Stimulated activated CD8-positive, alpha-beta memory T cell treated with anti-CD3 and anti-CD28 coated beads, Interleukin-4, amount 100 ng/mL, for 1 hour (primary cell): Measurements from ENCODE around the gene GPHN.
"Not testable (repeated sequence)": the region's sequence is repeated elsewhere in the genome, so short reads cannot be mapped to it uniquely, and the experiment has no call there.

Experiments used
- DNase-seq, 2 donors: peaks; one replicate each; pipeline ENCODE4 v3.0.0-alpha.2; 2020; ENCODE audit warnings: low read depth in 2 of 2, low spot score in 1 of 2

The GPHN gene

DNA sequence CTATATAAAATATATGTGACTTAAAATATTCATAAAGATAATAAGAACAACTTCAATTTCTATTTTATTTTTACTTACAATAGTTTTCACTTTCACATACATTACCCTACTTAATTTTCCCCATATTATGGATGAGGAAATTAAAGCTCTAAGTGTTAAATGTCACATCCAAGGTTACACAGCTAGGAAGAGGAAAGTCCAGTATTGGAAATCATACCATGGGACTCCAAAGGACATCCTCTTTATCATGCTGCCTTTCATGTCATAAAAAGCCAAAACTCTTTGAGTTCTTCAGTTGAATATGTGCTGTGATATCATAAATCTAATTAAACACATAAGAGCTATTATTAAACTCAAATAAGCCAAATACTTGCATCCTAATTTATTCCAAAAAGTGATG, 508.9 kb downstream of the GPHN start:
- no peak for DNase-seq

DNA sequence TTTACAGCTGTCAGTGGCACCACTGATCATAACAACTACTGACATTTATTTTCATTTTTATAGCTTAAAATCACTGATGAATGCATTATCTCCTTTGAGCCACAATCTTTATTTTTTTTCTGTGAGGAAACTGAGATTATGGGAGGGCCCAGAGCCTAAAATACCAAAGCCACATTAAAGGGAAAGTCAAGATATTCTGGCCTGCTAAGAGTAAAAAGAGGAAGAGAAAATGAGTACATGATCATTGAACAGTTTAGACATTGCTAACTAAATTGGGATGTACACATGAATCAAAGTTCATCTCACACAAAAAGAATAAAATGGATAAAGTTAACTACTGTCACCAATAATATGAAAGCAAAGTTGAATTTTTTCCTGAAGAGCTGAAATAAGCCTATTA, 510.8 kb downstream of the GPHN start:
- DNase-seq, result no peak

DNA sequence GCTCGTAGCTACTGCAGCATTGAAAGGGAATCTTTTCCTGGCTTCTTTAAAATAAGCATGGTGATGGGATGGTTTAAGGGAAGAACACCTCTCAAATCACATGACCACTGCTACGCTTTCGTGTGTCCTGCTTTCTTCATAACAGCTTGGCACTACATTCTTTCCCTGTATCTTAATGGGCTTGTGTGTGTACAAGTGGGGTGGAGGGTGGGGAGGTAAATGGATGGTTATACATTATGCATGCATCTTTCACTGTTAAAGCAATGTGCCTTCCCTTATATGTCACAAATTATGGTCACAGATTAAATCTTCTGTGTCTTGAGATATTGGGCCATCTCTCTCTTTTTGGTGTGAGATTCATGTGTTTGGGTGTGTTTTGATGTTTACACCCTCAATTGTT, 511.8 kb downstream of the GPHN start:
- DNase-seq, result no peak

DNA sequence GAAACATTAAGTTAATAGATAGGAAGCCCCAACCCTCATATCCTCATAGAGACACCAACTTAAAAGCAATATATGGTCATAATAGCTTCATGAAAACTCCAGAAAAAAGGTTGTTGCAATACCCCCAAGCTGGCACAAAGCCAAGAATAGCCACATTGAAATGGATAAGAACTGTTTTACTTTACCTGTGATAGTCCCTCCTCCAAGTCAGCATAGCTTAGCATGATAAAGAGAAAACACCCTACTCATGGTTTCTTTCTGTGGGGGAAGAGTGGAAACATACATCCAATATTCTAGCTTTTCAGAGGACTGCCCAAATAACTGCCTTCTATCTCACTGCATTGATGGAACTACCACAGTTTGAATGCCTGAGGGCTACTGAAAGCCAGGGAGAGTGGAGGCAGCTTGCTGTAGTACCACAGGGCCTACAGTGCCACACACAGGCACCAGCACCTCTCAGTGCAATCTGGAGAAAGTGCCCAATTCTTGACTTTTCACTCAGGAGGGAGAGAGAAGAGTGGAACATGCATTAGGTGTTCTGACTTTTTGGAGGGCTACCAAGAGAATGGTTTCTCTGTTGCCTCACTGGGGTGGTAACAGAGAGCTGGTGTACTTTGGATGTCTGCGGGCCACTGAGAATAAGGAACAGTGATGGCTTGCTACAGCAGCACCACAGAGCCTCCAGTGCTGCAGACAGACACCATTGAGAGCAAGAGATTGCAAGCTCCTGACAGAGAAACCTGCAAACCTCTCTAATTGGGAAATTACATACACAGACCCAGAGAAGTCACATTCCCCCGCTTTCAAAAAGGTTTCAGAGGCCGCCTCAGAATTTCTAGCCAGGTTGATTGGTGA, 524.2 kb downstream of the GPHN start:
- DNase-seq, result no peak

DNA sequence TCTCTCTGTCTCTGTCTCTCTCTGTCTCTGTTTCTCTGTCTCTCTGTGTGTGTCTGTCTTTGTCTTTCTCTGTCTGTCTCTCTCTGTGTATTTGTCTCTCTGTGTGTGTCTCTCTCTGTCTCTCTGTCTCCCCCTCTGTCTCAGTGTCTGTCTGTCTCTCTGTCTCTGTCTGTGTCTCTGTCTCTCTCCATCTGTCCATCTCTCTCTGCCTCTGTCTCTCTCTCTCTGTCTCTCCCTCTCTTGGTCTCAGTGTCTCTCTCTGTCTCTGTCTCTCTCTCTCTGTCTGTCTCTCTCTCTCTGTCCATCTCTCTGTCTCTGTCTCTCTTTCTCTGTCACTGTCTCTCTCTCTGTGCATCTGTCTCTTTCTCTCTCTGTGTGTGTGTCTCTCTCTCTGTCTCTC, 537.5 kb downstream of the GPHN start:
- DNase-seq, result no peak

DNA sequence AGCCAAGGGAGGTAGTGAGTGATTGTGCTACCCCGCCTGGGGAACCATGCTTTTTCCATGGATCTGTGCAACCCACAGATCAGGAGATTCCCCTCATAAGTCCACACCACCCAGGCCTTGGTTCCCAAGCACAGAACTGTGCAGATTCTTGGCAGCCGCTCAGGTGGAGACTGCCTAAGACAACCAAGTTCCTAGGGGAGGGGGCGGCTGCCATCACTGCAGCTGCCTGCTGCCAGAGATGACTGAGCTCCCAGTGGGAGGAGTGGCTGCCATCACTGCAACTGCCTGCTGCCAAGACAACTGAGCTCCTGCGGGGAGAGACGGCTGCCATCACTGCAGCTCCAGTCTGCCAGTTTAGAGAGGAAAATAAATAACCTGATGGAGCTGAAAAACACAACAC, 542.9 kb downstream of the GPHN start:
- DNase-seq, result no peak

DNA sequence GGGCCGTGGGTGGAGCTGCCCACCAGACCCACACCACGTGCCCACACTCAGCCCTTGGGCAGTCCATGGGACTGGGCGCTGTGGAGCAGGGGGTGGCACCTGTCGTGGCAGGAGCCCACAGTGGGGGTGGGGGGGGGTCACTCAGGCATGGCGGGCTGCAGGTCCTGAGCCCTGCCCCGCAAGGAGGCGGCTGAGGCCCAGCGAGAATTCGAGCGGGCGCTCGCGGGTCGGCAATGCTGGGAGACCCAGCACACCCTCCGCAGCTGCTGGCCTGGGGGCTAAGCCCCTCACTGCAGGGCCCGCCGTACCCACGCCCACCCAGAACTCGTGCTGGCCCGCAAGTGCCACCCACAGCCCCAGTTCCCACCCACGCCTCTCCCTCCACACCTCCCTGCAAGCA, 548.7 kb downstream of the GPHN start:
- DNase-seq, result no peak

DNA sequence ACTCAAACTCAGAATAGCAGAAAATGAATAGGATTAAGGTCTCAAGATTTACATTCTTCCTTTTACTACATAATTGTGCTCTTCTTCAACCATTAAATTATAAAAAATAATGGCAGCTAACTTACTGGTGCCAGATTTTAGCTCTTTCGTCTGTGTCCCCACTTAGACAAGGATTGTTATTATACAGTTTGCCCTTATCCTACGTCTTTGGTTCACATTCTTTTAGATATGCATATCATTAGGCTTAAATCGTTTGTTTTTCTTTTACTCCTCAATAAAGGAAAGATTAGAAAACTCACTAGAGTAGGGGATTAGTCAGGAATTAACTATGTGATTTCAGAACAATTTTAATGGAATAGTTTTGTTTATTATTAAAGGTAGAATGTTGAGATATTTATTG, 551.6 kb downstream of the GPHN start:
- no peak for DNase-seq

DNA sequence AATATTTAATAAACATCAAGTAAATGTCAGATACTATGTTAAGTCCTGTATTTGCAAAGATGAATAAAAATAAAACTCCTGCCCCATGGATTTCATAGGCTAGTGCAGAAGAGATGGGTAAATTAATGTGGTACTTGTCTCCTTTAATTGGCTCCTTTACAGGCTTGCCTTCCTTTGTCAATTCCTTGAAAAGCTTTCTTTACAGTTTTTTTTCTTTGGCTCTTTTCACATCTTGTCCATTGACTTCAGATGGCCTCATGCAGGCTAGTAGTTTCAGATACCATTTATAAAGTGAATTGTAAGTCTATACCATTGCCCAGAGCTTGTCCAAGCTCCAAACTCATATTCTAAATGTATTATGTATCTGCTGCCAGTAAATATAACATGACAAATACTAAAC, 552.6 kb downstream of the GPHN start:
- no peak for DNase-seq

DNA sequence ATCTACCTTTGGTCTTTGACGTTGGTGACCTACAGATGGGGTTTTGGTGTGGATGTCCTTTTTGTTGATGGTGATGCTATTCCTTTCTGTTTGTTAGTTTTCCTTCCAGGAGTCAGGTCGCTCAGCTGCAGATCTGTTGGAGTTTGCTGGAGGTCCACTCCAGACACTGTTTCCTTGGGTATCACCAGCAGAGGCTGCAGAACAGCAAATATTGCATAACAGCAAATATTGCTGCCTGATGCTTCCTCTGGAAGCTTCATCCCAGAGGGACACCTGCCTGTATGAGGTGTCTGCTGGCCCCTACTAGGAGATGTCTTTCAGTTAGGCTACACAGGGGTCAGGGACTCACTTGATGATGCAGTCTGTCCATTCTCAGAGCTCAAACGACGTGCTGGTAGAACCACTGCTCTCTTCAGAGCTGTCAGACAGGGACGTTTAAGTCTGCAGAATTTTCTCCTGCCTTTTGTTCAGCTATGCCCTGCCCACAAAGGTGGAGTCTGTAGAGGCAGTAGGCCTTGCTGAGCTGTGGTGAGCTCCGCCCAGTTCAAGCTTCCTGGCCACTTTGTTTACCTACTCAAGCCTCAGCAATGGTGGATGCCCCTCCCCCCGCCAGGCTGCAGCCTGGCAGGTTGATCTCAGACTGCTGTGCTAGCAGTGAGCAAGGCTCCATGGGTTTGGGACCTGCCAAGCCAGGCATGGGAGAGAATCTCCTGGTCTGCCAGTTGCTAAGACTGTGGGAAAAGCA, 559.3 kb downstream of the GPHN start:
- not testable (repeated sequence) for DNase-seq

DNA sequence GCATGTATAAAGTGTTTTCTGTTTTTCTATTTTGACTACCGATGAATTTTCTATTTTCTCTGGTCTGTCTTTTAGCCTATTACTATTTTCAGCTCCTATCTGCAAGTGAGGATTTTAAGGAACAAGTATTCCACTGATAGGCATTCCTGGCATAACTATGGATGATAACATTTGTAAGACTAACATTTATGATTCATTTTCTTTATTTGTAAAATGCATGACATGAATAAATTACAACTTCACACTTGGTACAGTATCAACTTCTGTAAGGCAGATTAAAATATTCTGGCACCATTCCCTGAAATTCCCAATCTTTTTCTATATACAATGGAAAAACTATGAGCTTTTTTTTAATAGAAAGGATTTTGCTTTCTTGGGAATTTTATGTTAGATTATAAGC, 560.3 kb downstream of the GPHN start:
- no peak for DNase-seq

DNA sequence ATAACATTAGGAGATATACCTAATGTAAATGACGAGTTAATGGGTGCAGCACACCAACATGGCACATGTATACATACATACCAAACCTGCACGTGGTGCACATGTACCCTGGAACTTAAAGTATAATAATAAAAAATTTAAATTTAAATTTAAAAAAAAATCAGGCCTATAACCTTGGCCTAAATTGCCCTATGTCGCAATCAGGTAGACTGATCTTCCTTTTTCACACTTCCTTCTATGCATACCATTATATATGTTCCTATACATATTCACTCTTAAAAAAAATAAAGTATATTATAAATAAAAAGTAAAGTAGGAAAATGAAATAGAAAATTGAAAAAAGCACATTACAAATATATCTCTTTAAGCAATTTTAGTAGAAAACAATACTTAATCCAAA, 563.6 kb downstream of the GPHN start:
- DNase-seq, result no peak

DNA sequence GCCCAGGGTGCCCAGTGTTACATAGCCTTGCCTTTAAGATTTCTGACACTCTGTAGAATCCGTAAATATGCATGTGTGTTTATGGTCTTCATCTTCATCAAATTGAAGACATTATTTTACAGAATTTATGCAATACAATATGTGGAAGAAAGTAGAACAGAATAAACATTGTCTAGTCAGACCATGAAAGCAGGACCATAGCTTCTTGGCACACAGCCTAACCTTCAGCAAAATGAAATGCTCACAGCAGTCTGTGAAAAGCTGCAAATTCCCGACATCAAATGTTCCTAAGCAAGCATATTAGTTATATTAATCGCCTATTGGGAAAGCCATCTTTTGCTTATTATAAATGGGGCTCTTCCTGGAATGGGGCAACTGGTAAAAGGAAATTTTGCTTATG, 570.0 kb downstream of the GPHN start:
- no peak for DNase-seq

DNA sequence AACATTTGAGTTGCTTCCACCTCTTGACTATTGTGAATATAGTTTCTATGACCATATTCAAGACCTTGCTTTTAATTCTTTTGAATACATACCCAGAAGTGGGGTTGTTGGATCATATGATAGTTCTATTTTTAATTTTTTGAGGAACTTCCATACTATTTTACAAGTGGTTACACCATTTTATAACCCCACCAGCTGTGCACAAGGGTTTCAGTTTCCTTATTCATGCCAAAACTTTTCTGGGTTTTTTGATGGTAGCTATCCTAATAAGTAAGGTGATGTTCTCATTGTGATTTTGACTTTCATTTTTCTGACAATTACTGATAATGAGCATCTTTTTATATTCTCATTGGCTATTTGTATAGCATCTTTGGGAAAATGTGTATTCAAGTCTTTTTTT, 571.9 kb downstream of the GPHN start:
- DNase-seq, result no peak

DNA sequence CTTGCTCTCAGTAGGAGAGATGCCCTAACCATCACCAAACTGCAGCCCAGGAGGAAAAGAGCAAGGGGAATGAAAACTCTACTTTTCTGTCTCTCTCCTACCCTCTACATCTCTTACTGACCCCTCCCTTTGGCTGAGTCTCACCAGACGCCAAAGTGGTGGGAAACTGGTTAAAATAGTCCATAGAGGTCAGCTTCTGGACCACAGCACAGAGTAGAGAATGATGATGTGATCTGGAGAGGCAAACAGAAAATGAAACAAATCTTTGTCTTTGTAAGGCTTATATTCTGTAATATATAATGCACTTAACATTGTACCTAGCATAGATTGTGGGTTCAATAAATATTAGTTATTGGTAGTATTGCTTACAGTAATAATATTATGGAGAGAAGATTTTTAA, 600.3 kb downstream of the GPHN start:
- no peak for DNase-seq

DNA sequence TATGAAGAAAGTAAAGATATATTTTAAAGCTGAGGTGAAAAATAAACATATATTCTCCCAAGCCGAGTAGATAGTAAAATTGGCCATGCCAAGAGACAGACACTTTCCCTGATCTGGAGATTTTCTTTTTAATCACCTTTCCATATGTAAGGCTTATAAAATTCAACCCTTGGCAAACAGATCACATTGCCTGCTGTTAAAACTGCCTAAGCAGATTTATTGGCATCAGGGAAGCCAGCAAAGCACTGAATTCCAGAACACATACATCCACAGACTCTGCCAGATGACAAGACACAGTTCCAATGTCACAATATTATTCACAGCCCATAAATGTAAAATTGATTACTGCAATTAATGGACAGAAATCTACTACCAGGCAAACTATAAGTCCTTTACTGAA, 603.1 kb downstream of the GPHN start:
- DNase-seq, result no peak

DNA sequence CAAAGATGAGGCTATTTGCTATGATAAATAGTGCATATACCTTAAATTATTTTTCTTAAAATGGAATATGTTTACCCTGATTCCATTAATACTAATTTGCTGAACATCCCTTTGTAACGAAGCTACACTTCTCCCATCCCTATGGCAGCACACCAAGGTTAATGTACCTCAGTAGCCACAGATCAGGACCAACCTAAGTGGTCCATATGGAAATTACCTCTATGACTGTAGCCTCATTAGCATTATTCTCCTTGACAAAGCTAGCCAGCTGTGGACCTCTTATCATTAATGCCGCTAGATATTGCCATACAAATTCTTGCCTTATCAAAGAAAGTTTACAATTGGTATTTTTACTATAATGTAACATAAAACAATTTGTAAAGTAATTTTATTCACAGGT, 604.4 kb downstream of the GPHN start:
- DNase-seq, result no peak

DNA sequence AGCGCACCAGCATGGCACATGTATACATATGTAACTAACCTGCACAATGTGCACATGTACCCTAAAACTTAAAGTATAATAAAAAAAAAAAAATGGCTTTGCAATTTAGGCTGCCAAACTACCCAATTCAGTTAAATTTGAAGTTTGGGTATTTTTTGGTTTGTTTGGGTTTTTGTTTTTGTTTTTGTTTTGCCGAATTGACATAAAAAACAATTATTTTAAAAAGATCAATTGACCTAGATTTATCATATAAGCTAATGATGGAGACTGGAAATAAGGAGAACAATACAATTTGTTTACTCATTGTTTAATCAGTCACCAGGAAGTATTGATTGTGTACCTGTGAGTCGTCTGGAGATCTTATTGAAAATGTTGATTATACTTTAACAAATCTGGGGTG, 619.2 kb downstream of the GPHN start:
- DNase-seq, result no peak

DNA sequence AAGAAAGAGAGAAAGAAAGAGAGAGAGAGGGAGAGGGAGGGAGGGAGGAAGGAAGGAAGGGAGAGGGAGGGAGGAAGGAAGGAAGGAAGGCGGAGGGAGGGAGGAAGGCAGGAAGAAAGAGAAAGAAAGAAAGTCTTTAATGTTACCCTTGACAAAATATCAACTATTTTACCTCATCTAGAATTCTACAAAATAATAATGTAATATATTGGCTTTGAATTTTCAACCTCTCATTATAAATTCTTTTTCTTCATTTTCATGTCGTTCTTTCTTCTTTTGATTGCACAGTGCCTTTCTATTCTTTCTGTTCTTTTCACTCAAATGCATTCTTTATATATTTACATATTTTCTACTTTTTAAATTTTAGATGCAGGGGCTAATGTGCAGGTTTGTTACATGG, 621.8 kb downstream of the GPHN start:
- no peak for DNase-seq

DNA sequence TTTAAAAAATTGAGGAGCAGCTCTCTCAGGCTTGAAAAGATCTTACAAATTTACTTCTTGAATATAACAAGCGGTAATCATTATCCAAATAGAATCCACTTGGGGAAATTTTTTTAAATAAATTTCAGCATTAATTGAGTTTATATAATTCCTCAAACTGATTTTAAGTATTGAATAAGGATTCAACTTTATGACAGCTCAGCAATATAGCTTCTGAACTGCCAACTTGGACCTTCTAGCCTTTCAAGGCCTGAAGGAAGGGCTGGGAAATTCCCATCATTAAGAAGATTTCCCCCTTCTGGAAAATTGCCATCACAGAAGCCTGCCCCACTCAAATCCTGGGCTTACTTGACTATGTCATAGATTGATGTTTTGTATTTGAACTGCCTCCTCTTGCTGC, 623.7 kb downstream of the GPHN start:
- DNase-seq, result no peak

DNA sequence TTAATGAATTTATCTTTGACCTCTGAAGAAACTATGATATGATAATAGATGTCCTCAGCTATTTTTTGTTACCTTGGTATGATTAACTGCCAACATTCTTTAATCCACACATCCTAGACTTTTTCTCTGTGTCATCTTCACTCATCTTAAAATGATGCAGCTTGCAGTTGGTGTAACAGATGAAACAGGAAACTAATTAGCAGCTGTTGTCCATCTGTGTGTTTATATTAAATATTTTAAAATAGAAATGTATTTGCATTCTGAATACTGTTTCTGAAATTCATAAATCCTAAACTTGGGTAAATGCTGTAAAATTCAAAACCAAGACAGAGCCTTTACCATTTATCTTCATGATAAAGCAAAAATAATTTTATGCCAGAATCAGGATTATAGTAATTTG, 625.2 kb downstream of the GPHN start:
- no peak for DNase-seq

DNA sequence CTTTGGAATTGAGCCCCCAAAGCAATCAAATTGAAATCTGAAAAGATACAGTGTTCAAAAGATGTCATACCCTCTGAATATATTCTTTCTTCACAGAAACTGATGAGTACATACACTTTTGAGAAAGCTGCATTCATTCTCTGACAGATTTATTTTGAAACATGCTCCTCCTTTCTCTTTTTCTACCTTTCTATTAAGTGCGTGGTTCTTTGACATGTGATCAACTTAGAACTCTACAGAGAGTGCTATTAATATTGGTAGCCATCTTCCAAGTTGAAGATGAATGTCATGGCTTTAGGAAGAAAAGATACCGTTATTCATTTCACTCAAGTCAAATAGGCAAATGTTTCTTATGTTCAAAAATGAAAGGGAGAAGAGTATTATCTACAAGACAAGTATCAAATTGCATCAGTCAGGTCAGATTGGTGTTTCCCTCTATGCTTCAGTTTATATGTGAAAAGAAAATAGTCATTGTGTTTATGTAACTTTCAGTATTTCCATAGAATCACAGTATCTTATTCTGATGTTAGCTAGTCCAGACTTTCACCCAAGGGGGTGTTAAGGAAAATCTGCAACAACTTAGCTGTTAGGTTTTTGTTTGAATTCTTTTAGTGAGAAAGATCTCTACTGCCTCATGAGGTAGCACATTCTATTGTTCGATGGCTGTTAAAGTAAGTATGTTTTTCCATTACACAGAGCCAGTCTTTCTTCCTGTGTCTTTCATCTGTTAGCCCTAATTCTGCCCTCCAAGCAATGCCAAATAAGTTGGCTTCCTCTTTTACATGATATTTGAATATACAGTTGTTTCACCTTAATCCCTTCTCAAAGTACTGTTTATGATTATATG, 625.9 kb downstream of the GPHN start:
- no peak for DNase-seq
